ENCODE measurements around the gene ANOS1. TPM values are rescaled to one million over a fixed set of nuclear protein-coding genes. Genes with fewer than 3 reads are reported as not detected.

ANOS1 gene
- total and polyA plus RNA-seq, 5 donors from 2014 or later, result not detected

GRCh38 chrX:8675006-8675630 lies 56.8 kb downstream of the ANOS1 start:
- no peak overlapping the region for H3K27ac Mint-ChIP-seq
- H3K9me3 Mint-ChIP-seq, result peaks cover 0 to 3% (median 0%) of the 10 kb centered on the region in 7 donors
- no peak for ATAC-seq (ENCODE audit: low read depth in 2 of 2)

GRCh38 chrX:8673201-8673600 lies 58.7 kb downstream of the ANOS1 start:
- ATAC-seq (ENCODE audit: low read depth in 2 of 2) (no peak), DNase-seq (no peak)
- H3K36me3 Mint-ChIP-seq, result no peaks in the 10 kb centered on the region
- no peaks in the 10 kb centered on the region for H3K4me1 Mint-ChIP-seq
- H3K27ac Mint-ChIP-seq, result no peak overlapping the region
- H3K27me3 Mint-ChIP-seq, result no peaks in the 10 kb centered on the region
- Histone ChIP-seq H3K27me3 (ENCODE audit: control insufficient read depth, insufficient read depth, low read length) (no peaks in the 10 kb centered on the region), H3K4me1 (ENCODE audit: control insufficient read depth, insufficient read depth, low read length, poor library complexity, severe bottlenecking) (no peaks in the 10 kb centered on the region), H3K27ac (ENCODE audit: insufficient read depth, low read length, poor library complexity, severe bottlenecking) (no peak overlapping the region), H3K36me3 (ENCODE audit: control insufficient read depth, insufficient read depth, low read length) (no peaks in the 10 kb centered on the region), H3K4me3 (ENCODE audit: low read depth, low read length) (no peak overlapping the region), H3K9me3 (ENCODE audit: control insufficient read depth in 2 of 2, low read length in 2 of 2) (no peaks in the 10 kb centered on the region)
- no peak overlapping the region for H3K4me3 Mint-ChIP-seq
- H3K9me3 Mint-ChIP-seq, result peaks cover 0 to 3% (median 0%) of the 10 kb centered on the region in 7 donors

More at GRCh38 chrX:8675006-8675630, 56.8 kb downstream of the ANOS1 start:
- no peaks in the 10 kb centered on the region for H3K4me1 Mint-ChIP-seq
- no peak overlapping the region for H3K4me3 Mint-ChIP-seq
- H3K27me3 Mint-ChIP-seq, result no peaks in the 10 kb centered on the region
- no peaks in the 10 kb centered on the region for H3K4me1 ChIP-seq (ENCODE audit: control insufficient read depth, insufficient read depth, low read length, poor library complexity, severe bottlenecking)
- H3K36me3 ChIP-seq (ENCODE audit: control insufficient read depth, insufficient read depth, low read length), result no peaks in the 10 kb centered on the region
- H3K36me3 Mint-ChIP-seq, result no peaks in the 10 kb centered on the region
- no peak for DNase-seq
- no peaks in the 10 kb centered on the region for H3K27me3 ChIP-seq (ENCODE audit: control insufficient read depth, insufficient read depth, low read length)
- no peaks in the 10 kb centered on the region for H3K9me3 ChIP-seq (ENCODE audit: control insufficient read depth in 2 of 2, low read length in 2 of 2)
- no peak overlapping the region for H3K27ac ChIP-seq (ENCODE audit: insufficient read depth, low read length, poor library complexity, severe bottlenecking)
- H3K4me3 ChIP-seq (ENCODE audit: low read depth, low read length), result no peak overlapping the region

GRCh38 chrX:8672176-8672575 lies 59.8 kb downstream of the ANOS1 start:
- H3K9me3 Mint-ChIP-seq, result peaks cover 0 to 3% (median 0%) of the 10 kb centered on the region in 7 donors
- H3K27ac Mint-ChIP-seq, result no peak overlapping the region
- no peaks in the 10 kb centered on the region for H3K27me3 Mint-ChIP-seq
- Histone ChIP-seq H3K36me3 (ENCODE audit: control insufficient read depth, insufficient read depth, low read length) (no peaks in the 10 kb centered on the region), H3K27ac (ENCODE audit: insufficient read depth, low read length, poor library complexity, severe bottlenecking) (no peak overlapping the region), H3K9me3 (ENCODE audit: control insufficient read depth in 2 of 2, low read length in 2 of 2) (no peaks in the 10 kb centered on the region), H3K27me3 (ENCODE audit: control insufficient read depth, insufficient read depth, low read length) (no peaks in the 10 kb centered on the region), H3K4me3 (ENCODE audit: low read depth, low read length) (no peak overlapping the region), H3K4me1 (ENCODE audit: control insufficient read depth, insufficient read depth, low read length, poor library complexity, severe bottlenecking) (no peaks in the 10 kb centered on the region)
- no peak for DNase-seq
- no peak for ATAC-seq (ENCODE audit: low read depth in 2 of 2)
- H3K4me3 Mint-ChIP-seq, result no peak overlapping the region
- H3K4me1 Mint-ChIP-seq, result no peaks in the 10 kb centered on the region
- no peaks in the 10 kb centered on the region for H3K36me3 Mint-ChIP-seq

DNA sequence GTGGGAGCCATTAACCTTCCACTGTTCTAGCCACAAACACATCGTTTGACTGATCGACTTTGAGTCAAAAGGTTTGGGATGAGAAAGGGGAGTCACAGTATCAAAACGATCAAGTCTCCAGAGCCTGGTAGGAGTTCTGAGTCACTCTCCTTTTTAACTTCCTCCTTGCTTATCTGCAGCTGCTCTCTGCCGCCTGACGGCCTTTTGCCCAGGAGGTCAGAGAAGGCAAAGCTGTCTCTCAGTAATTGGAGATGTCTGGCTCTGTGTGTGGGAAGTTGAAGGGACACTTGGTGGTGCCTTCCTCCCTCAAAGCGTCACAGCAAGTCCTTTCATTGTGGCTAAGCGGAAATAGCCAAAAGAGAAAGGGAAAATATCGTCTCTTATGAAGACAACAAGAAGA lies 63.1 kb downstream of the ANOS1 start:
- DNase-seq, result no peak
- H3K27ac ChIP-seq (ENCODE audit: insufficient read depth, low read length, poor library complexity, severe bottlenecking), result no peak overlapping the region
- Mint-ChIP-seq H3K36me3 (no peaks in the 10 kb centered on the region), H3K27me3 (no peaks in the 10 kb centered on the region), H3K4me1 (no peaks in the 10 kb centered on the region), H3K9me3 (peaks cover 0 to 3% (median 0%) of the 10 kb centered on the region in 7 donors), H3K27ac (no peak overlapping the region), H3K4me3 (no peak overlapping the region)
- no peaks in the 10 kb centered on the region for H3K27me3 ChIP-seq (ENCODE audit: control insufficient read depth, insufficient read depth, low read length)
- ATAC-seq (ENCODE audit: low read depth in 2 of 2), result no peak
- H3K4me1 ChIP-seq (ENCODE audit: control insufficient read depth, insufficient read depth, low read length, poor library complexity, severe bottlenecking), result no peaks in the 10 kb centered on the region
- no peak overlapping the region for H3K4me3 ChIP-seq (ENCODE audit: low read depth, low read length)
- no peaks in the 10 kb centered on the region for H3K9me3 ChIP-seq (ENCODE audit: control insufficient read depth in 2 of 2, low read length in 2 of 2)
- H3K36me3 ChIP-seq (ENCODE audit: control insufficient read depth, insufficient read depth, low read length), result no peaks in the 10 kb centered on the region

- H3K4me1 Mint-ChIP-seq, result no peaks in the 10 kb centered on the region
- H3K4me3 Mint-ChIP-seq, result no peak overlapping the region
- H3K4me3 ChIP-seq (ENCODE audit: low read depth, low read length), result no peak overlapping the region
- no peaks in the 10 kb centered on the region for H3K27me3 Mint-ChIP-seq
- H3K4me1 ChIP-seq (ENCODE audit: control insufficient read depth, insufficient read depth, low read length, poor library complexity, severe bottlenecking), result no peaks in the 10 kb centered on the region
- peaks cover 0 to 2% (median 0%) of the 10 kb centered on the region in 7 donors for H3K9me3 Mint-ChIP-seq
- H3K27me3 ChIP-seq (ENCODE audit: control insufficient read depth, insufficient read depth, low read length), result no peaks in the 10 kb centered on the region
- no peak overlapping the region for H3K27ac Mint-ChIP-seq
- H3K9me3 ChIP-seq (ENCODE audit: control insufficient read depth in 2 of 2, low read length in 2 of 2), result no peaks in the 10 kb centered on the region
- no peak overlapping the region for H3K27ac ChIP-seq (ENCODE audit: insufficient read depth, low read length, poor library complexity, severe bottlenecking)
- no peaks in the 10 kb centered on the region for H3K36me3 ChIP-seq (ENCODE audit: control insufficient read depth, insufficient read depth, low read length)
- H3K36me3 Mint-ChIP-seq, result no peaks in the 10 kb centered on the region
- ATAC-seq (ENCODE audit: low read depth in 2 of 2) (no peak), DNase-seq (no peak)
Measured at GRCh38 chrX:8663325-8663724, 68.6 kb downstream of the ANOS1 start.

DNA sequence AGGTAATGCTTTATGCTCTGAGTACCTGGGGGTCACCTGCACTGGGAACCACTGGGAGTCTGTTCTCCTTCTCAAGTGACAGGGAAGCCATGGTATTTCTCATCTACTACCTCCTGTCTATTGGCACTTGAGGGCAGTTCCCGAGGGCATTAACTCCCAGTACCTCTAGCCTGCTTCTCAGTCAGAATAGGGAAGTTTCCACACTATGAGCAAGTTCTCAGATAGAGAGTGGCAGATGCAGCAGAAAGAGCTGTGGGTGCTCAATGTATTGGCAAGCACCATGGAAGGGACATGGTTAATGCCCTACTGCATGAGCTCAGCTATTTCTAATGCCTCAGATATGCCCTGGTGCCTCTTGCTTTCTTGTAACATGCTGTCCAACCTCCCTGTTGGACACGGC lies 74.1 kb downstream of the ANOS1 start:
- H3K27me3 Mint-ChIP-seq, result no peaks in the 10 kb centered on the region
- peaks cover 0 to 2% (median 0%) of the 10 kb centered on the region in 7 donors for H3K9me3 Mint-ChIP-seq
- no peak overlapping the region for H3K27ac Mint-ChIP-seq
- Histone ChIP-seq H3K4me1 (ENCODE audit: control insufficient read depth, insufficient read depth, low read length, poor library complexity, severe bottlenecking) (no peaks in the 10 kb centered on the region), H3K27me3 (ENCODE audit: control insufficient read depth, insufficient read depth, low read length) (no peaks in the 10 kb centered on the region), H3K36me3 (ENCODE audit: control insufficient read depth, insufficient read depth, low read length) (no peaks in the 10 kb centered on the region), H3K9me3 (ENCODE audit: control insufficient read depth in 2 of 2, low read length in 2 of 2) (no peaks in the 10 kb centered on the region), H3K4me3 (ENCODE audit: low read depth, low read length) (no peak overlapping the region), H3K27ac (ENCODE audit: insufficient read depth, low read length, poor library complexity, severe bottlenecking) (no peak overlapping the region)
- no peak for ATAC-seq (ENCODE audit: low read depth in 2 of 2)
- H3K4me3 Mint-ChIP-seq, result no peak overlapping the region
- DNase-seq, result no peak
- H3K36me3 Mint-ChIP-seq, result no peaks in the 10 kb centered on the region
- H3K4me1 Mint-ChIP-seq, result no peaks in the 10 kb centered on the region

- H3K4me3 Mint-ChIP-seq, result no peak overlapping the region
- H3K36me3 Mint-ChIP-seq, result no peaks in the 10 kb centered on the region
- Histone ChIP-seq H3K4me3 (ENCODE audit: low read depth, low read length) (no peak overlapping the region), H3K36me3 (ENCODE audit: control insufficient read depth, insufficient read depth, low read length) (no peaks in the 10 kb centered on the region), H3K27me3 (ENCODE audit: control insufficient read depth, insufficient read depth, low read length) (no peaks in the 10 kb centered on the region), H3K27ac (ENCODE audit: insufficient read depth, low read length, poor library complexity, severe bottlenecking) (no peak overlapping the region), H3K9me3 (ENCODE audit: control insufficient read depth in 2 of 2, low read length in 2 of 2) (no peaks in the 10 kb centered on the region), H3K4me1 (ENCODE audit: control insufficient read depth, insufficient read depth, low read length, poor library complexity, severe bottlenecking) (no peaks in the 10 kb centered on the region)
- no peaks in the 10 kb centered on the region for H3K4me1 Mint-ChIP-seq
- ATAC-seq (ENCODE audit: low read depth in 2 of 2) (no peak), DNase-seq (no peak)
- peaks cover 0 to 2% (median 0%) of the 10 kb centered on the region in 7 donors for H3K9me3 Mint-ChIP-seq
- no peak overlapping the region for H3K27ac Mint-ChIP-seq
- H3K27me3 Mint-ChIP-seq, result no peaks in the 10 kb centered on the region
Measured at GRCh38 chrX:8653956-8654355, 78.0 kb downstream of the ANOS1 start.

DNA sequence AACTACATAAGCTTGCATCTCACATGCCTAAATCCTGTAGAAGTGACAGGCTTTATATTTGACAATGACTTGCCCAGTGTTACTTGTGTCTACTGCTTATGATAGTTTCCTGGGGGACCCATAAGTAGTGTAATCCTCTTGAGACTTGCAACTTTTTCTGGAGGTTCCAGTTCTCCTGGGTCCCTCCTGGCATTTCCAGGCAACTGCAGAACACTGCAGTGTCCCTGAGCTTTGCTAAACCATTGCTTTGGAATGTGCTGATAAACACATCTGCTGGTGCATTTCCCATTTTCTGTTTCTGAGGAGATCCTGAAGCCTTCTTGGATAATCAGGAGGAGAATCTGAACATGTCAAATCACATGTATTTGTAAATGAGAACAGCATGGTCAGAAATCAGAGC lies 82.0 kb downstream of the ANOS1 start:
- H3K27ac ChIP-seq (ENCODE audit: insufficient read depth, low read length, poor library complexity, severe bottlenecking), result no peak overlapping the region
- H3K36me3 ChIP-seq (ENCODE audit: control insufficient read depth, insufficient read depth, low read length), result no peaks in the 10 kb centered on the region
- no peaks in the 10 kb centered on the region for H3K4me1 ChIP-seq (ENCODE audit: control insufficient read depth, insufficient read depth, low read length, poor library complexity, severe bottlenecking)
- H3K27me3 ChIP-seq (ENCODE audit: control insufficient read depth, insufficient read depth, low read length), result no peaks in the 10 kb centered on the region
- no peak overlapping the region for H3K4me3 ChIP-seq (ENCODE audit: low read depth, low read length)
- H3K4me1 Mint-ChIP-seq, result no peaks in the 10 kb centered on the region
- ATAC-seq (ENCODE audit: low read depth in 2 of 2) (no peak), DNase-seq (no peak)
- H3K4me3 Mint-ChIP-seq, result no peak overlapping the region
- no peaks in the 10 kb centered on the region for H3K27me3 Mint-ChIP-seq
- no peak overlapping the region for H3K27ac Mint-ChIP-seq
- no peaks in the 10 kb centered on the region for H3K36me3 Mint-ChIP-seq
- no peaks in the 10 kb centered on the region for H3K9me3 ChIP-seq (ENCODE audit: control insufficient read depth in 2 of 2, low read length in 2 of 2)
- peaks cover 0 to 5% (median 0%) of the 10 kb centered on the region in 7 donors for H3K9me3 Mint-ChIP-seq

Measured in CD4-positive, CD25-positive, alpha-beta regulatory T cell (primary cell).